Chondrocyte (in vitro differentiated cells): ENCODE results near the gene RBPMS2. TPM values are rescaled to one million over a fixed set of nuclear protein-coding genes. Genes with fewer than 3 reads are reported as not detected.

Source experiments
- DNase-seq: peaks from one replicate; pipeline ENCODE4 v3.0.0; 2021; ENCODE audit warnings: mixed read lengths, low spot score
- H3K27ac Mint-ChIP-seq: one replicate; pipeline ENCODE4 v1.8.0; 2021; ENCODE audit warnings: mild to moderate bottlenecking, moderate library complexity, mixed read lengths; ENCODE audit not compliant: unreplicated experiment
- H3K27me3 Mint-ChIP-seq: 2 replicates; pipeline ENCODE4 v1.8.0; 2021; ENCODE audit warnings: low read depth, mixed read lengths
- H3K36me3 Mint-ChIP-seq: 2 replicates; pipeline ENCODE4 v1.8.0; 2021; ENCODE audit warnings: low read depth, mixed read lengths
- H3K4me1 Mint-ChIP-seq: 2 replicates; pipeline ENCODE4 v1.8.0; 2021; ENCODE audit warnings: low read depth, mild to moderate bottlenecking, mixed read lengths
- H3K4me3 Mint-ChIP-seq: one replicate; pipeline ENCODE4 v1.8.0; 2021; ENCODE audit warnings: mild to moderate bottlenecking, moderate library complexity, mixed read lengths; ENCODE audit not compliant: unreplicated experiment
- H3K9me3 Mint-ChIP-seq: 2 replicates; pipeline ENCODE4 v1.8.0; 2021; ENCODE audit warnings: low read depth, mixed read lengths
- total RNA-seq: library from RNA; stranded (reverse); gene quantifications from 3 replicates; pipeline ENCODE4 v1.2.1, GENCODE V29; 2021
- TF ChIP-seq, protein P1 (sequence below): fragments of 200-600 bp; sonication (generic); IDR thresholded peaks from 2 replicates; pipeline ENCODE4 v1.5.0; 2021; ENCODE audit warnings: antibody characterized with exemption, mild to moderate bottlenecking, moderate library complexity

Gene RBPMS2
- total RNA-seq, 1 donor from 2014 or later = 4.7 TPM

DNA sequence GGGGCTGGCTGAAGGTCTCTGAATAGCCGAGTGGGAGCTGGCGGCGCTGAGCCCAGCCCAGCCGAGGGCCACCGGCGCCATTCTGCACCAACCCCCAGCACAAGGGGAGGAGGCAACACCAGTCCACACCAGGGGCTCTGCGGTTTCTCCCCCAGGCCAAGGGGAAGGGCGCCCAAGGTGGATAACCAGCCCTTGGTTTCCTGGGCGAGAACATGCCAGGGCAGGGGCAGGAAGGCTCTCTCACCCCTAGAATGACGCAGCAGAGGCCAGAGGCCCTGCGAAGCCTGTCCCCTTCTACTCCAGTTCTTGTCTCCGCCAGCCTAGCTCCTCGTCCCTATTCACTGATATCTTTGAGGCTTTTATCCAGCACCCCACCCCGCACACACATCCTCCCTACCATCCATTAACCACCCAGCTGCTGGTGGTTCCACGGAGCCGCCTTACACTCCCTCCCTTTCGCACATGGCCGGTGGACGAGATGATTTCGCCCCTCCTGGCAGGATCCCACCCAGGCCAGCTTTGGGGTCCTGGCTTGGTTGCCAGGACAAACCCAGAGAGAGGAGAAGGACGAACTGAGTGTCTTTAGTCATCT lies 1.3 kb downstream of the RBPMS2 start:
- TF ChIP-seq, protein P1, sequence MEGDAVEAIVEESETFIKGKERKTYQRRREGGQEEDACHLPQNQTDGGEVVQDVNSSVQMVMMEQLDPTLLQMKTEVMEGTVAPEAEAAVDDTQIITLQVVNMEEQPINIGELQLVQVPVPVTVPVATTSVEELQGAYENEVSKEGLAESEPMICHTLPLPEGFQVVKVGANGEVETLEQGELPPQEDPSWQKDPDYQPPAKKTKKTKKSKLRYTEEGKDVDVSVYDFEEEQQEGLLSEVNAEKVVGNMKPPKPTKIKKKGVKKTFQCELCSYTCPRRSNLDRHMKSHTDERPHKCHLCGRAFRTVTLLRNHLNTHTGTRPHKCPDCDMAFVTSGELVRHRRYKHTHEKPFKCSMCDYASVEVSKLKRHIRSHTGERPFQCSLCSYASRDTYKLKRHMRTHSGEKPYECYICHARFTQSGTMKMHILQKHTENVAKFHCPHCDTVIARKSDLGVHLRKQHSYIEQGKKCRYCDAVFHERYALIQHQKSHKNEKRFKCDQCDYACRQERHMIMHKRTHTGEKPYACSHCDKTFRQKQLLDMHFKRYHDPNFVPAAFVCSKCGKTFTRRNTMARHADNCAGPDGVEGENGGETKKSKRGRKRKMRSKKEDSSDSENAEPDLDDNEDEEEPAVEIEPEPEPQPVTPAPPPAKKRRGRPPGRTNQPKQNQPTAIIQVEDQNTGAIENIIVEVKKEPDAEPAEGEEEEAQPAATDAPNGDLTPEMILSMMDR = no peak
- no peak for DNase-seq
- H3K27me3 Mint-ChIP-seq = no peaks in the 10 kb centered on the region
- peak overlapping the region; percentile 57 for H3K4me3 Mint-ChIP-seq
- H3K4me1 Mint-ChIP-seq = peaks cover 6% of the 10 kb centered on the region
- H3K27ac Mint-ChIP-seq = no peak overlapping the region
- no peaks in the 10 kb centered on the region for H3K36me3 Mint-ChIP-seq
- H3K9me3 Mint-ChIP-seq = no peaks in the 10 kb centered on the region

DNA sequence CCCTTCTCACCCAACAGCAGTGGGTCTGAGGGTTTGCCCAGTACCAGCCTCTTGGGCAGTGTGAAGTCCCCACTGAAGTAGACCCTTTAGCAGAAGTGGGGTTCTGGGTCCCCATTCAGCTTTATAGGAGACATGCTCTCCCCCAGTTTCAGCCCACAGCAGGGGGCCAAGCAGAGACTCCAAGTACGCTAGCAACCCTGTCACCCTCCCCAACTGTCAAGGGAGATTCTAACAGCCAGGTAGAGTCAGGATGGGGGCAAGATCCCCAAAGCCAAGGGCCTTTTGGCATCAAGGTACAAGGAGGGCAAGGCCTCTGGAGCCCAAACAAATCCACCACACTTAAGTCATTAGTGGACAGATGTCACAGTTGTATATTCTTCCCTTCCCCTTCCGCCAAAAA lies 1.8 kb downstream of the RBPMS2 start:
- Mint-ChIP-seq H3K4me1 (peaks cover 6% of the 10 kb centered on the region), H3K9me3 (no peaks in the 10 kb centered on the region), H3K27me3 (no peaks in the 10 kb centered on the region), H3K36me3 (no peaks in the 10 kb centered on the region), H3K4me3 (no peak overlapping the region), H3K27ac (no peak overlapping the region)
- no peak for DNase-seq
- TF ChIP-seq, protein P1 = no peak

DNA sequence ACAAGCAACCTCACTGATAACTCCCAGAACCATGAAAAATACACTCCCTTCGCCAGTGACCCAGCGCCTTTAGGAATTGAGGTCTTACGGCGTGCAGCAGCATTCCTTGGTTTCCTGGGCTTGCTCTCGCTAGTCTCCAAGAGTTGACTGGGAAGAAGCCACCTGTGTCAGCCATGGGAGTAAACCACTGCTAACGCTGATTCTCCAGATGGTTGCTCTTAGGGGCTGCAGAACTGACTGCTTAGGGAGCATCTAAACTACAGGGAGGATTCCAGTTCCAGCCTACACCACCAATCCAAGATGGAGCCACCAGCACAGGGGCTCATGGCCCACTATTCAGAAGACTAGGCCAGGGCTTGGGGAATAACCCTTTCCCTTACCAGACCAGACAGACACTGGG lies 2.4 kb downstream of the RBPMS2 start:
- no peak for DNase-seq
- Mint-ChIP-seq H3K36me3 (no peaks in the 10 kb centered on the region), H3K27me3 (no peaks in the 10 kb centered on the region), H3K9me3 (no peaks in the 10 kb centered on the region), H3K4me3 (no peak overlapping the region), H3K27ac (no peak overlapping the region), H3K4me1 (peaks cover 6% of the 10 kb centered on the region)
- TF ChIP-seq, protein P1 = no peak

DNA sequence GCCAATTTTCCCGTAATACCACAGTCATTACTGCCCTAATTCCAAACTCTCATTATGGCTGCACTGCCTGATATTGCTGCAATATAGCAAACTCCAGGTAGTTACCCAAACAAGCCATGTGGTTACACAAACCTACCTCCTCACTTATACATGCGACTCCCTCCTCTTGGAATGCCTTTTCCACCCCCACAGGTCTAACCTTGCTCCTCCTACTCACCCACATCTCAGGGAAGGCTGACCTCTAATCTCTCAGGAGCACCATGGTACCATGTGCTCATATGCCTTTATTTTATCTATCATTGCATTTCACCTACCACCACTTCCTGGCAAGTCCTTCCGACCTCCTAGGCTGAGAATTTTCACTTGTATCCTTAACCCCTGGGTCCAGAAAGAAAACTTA lies 2.9 kb downstream of the RBPMS2 start:
- Mint-ChIP-seq H3K36me3 (no peaks in the 10 kb centered on the region), H3K9me3 (no peaks in the 10 kb centered on the region), H3K4me1 (peaks cover 6% of the 10 kb centered on the region), H3K27ac (no peak overlapping the region), H3K4me3 (no peak overlapping the region), H3K27me3 (no peaks in the 10 kb centered on the region)
- TF ChIP-seq, protein P1 = no peak
- DNase-seq = no peak

DNA sequence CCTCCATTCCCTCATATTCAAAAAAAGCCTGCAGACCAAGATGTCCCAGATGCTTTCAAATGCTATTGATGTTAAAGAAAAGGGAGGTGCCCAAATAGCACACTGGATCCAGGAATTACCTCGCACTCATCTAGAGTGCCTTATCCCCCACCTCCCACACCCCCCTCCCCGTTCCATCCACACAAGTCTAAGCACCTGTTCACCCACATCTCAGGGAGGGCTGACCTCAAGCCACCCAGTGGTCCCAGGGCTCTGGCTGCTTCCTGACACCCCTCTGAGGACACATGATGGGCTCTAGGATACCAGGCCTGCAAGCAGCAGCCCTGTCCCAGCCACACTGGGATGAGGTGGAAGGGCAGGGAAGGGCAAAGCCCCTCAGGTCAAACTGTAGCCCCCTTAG lies 4.8 kb downstream of the RBPMS2 start:
- no peaks in the 10 kb centered on the region for H3K9me3 Mint-ChIP-seq
- DNase-seq = no peak
- no peaks in the 10 kb centered on the region for H3K27me3 Mint-ChIP-seq
- H3K4me1 Mint-ChIP-seq = peaks cover 4% of the 10 kb centered on the region
- no peak overlapping the region for H3K27ac Mint-ChIP-seq
- TF ChIP-seq, protein P1 = no peak
- no peak overlapping the region for H3K4me3 Mint-ChIP-seq
- no peaks in the 10 kb centered on the region for H3K36me3 Mint-ChIP-seq
